Measurements from ENCODE around the gene MRPL34. TPM values are rescaled to one million over a fixed set of nuclear protein-coding genes. Genes with fewer than 3 reads are reported as not detected.

MRPL34 gene
- total and polyA plus RNA-seq, 2 donors (not counting 1 experiment from before 2014, with no cell fraction given): 27.5 to 44.8 TPM

DNA sequence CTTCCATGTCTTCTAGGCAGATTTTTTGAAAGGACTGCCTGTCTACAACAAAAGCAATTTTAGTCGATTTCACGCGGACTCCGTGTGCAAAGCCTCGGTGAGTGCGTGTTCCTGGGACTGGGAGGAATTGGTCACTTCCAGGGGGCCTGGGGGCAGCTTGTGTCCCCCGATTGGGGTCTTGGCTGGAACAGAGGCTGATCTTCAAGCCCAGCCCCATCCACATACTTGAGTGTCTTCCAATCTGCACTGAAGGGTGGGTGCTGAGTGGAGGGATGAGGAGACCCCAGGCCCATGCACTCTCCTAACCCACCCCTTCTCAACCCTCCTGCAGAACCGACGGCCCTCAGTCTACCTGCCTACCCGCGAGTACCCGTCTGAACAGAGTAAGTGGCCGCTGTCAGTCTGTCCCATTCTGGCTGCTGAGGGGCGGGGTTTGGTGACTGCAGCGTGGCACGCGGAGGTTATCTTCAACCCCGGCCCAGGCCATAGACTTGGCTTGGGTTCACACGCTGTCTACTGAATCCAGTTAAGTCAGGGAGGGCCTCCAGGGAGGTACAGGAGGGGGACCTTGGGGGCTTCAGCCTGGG, 8.4 kb downstream of the MRPL34 start:
- Histone ChIP-seq H4K20me1 (ENCODE audit: control insufficient read depth, extremely low read depth, insufficient read depth, low read length) (no peaks in the 10 kb centered on the region), H3K79me2 (ENCODE audit: control insufficient read depth, insufficient read depth, low read length) (peaks cover 38% of the 10 kb centered on the region), H3K9me3 (ENCODE audit: control insufficient read depth, insufficient read depth, low read depth, low read length) (no peaks in the 10 kb centered on the region), H3K4me3 (replicated peaks in 1 of 4; ENCODE audit: control extremely low read depth in 1 of 4, insufficient read depth in 1 of 4, low read depth in 3 of 4, low read length in 4 of 4) (no peak overlapping the region), H3K4me1 (ENCODE audit: control insufficient read depth, extremely low read depth, insufficient read depth, low read length) (peaks cover 7% of the 10 kb centered on the region), H3K27me3 (ENCODE audit: control insufficient read depth, insufficient read depth, low read length) (no peaks in the 10 kb centered on the region), H3K4me2 (ENCODE audit: extremely low read depth, insufficient read depth, low read length) (no peak overlapping the region), H3K9ac (ENCODE audit: insufficient read depth, low read length) (no peak overlapping the region), H2AFZ (ENCODE audit: low read length) (no peak overlapping the region), H3K36me3 (ENCODE audit: control insufficient read depth, insufficient read depth, low read length) (peaks cover 16% of the 10 kb centered on the region), H3K27ac (ENCODE audit: insufficient read depth, low read length) (no peak overlapping the region)
- no peak for DNase-seq (ENCODE audit: low read depth in 2 of 2)
- TF ChIP-seq, protein P1, sequence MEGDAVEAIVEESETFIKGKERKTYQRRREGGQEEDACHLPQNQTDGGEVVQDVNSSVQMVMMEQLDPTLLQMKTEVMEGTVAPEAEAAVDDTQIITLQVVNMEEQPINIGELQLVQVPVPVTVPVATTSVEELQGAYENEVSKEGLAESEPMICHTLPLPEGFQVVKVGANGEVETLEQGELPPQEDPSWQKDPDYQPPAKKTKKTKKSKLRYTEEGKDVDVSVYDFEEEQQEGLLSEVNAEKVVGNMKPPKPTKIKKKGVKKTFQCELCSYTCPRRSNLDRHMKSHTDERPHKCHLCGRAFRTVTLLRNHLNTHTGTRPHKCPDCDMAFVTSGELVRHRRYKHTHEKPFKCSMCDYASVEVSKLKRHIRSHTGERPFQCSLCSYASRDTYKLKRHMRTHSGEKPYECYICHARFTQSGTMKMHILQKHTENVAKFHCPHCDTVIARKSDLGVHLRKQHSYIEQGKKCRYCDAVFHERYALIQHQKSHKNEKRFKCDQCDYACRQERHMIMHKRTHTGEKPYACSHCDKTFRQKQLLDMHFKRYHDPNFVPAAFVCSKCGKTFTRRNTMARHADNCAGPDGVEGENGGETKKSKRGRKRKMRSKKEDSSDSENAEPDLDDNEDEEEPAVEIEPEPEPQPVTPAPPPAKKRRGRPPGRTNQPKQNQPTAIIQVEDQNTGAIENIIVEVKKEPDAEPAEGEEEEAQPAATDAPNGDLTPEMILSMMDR (conservative IDR thresholded peaks at IDR 0.05 in 1 of 2, IDR thresholded peaks at IDR 0.05 in 1 of 2; ENCODE audit: low read depth in 1 of 2, low read length in 2 of 2): no peak
- no peak for TF ChIP-seq EZH2 (IDR thresholded peaks at IDR 0.05; ENCODE audit: low read length, missing control alignments)

DNA sequence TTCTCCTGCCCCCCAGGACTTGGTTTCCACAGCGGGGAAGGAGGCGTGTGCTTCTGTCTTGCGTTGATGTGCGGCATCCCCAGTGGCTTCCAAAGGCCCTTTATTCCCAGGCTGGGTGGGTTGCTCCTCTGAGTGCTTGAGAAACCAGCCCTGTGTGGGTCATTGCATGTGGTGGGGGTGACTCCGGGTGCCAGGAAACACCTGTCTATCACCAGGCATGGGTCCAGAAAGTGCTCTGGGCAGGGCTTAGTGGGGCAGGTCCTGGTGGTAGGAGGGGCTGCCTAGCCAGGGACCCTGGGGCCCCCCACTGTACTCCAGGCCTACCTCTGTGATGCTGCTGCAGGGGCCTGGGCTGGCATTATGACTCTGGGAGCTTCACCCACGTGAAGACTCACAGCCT, 13.3 kb downstream of the MRPL34 start:
- Histone ChIP-seq H3K27me3 (ENCODE audit: control insufficient read depth, insufficient read depth, low read length) (no peaks in the 10 kb centered on the region), H3K4me3 (replicated peaks in 1 of 4; ENCODE audit: control extremely low read depth in 1 of 4, insufficient read depth in 1 of 4, low read depth in 3 of 4, low read length in 4 of 4) (no peak overlapping the region), H3K4me1 (ENCODE audit: control insufficient read depth, extremely low read depth, insufficient read depth, low read length) (no peaks in the 10 kb centered on the region), H4K20me1 (ENCODE audit: control insufficient read depth, extremely low read depth, insufficient read depth, low read length) (no peaks in the 10 kb centered on the region), H3K9ac (ENCODE audit: insufficient read depth, low read length) (no peak overlapping the region), H3K79me2 (ENCODE audit: control insufficient read depth, insufficient read depth, low read length) (no peaks in the 10 kb centered on the region), H3K36me3 (ENCODE audit: control insufficient read depth, insufficient read depth, low read length) (peaks cover 27% of the 10 kb centered on the region), H2AFZ (ENCODE audit: low read length) (no peak overlapping the region), H3K4me2 (ENCODE audit: extremely low read depth, insufficient read depth, low read length) (no peak overlapping the region), H3K9me3 (ENCODE audit: control insufficient read depth, insufficient read depth, low read depth, low read length) (no peaks in the 10 kb centered on the region), H3K27ac (ENCODE audit: insufficient read depth, low read length) (no peak overlapping the region)
- no peak for TF ChIP-seq EZH2 (IDR thresholded peaks at IDR 0.05; ENCODE audit: low read length, missing control alignments)
- TF ChIP-seq, protein P1 (conservative IDR thresholded peaks at IDR 0.05 in 1 of 2, IDR thresholded peaks at IDR 0.05 in 1 of 2; ENCODE audit: low read depth in 1 of 2, low read length in 2 of 2): no peak
- DNase-seq (ENCODE audit: low read depth in 2 of 2): no peak

DNA sequence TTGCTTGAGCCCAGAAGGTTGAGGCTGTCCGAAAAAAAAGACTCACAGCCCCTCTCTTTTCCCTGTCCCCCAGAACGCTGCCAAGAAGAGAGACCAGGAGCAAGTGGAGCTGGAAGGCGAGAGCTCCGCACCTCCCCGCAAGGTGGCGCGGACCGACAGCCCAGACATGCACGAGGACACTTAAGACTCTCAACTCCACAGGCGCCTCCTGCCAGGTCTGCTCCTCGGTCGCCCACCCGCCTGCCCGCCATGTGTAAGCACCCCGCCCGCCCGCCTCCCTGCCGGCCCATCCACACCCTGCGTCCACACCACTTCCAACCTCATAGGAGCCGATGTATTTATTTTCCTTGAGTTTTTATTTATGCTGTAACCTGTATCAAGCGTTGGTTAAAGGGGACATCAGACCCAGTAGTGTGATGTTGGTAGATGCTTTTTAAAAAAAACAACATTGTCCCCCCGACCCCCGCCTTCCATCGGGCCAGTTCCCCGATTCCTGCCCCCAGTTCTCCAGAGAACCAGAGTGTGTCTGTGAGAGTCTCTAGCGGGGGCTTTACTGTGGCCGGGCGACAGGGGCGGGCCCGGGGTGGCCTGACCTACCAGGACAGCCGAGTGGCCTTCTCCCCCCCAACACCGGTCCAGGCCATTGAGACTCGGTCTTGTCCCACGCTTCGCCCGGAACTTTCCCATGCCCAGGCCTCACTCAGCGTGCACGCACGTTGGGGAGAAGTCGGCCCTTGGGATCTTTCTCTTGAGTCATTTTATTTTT, 14.0 kb downstream of the MRPL34 start:
- H4K20me1 ChIP-seq (ENCODE audit: control insufficient read depth, extremely low read depth, insufficient read depth, low read length): no peaks in the 10 kb centered on the region
- no peak overlapping the region for H2AFZ ChIP-seq (ENCODE audit: low read length)
- no peaks in the 10 kb centered on the region for H3K9me3 ChIP-seq (ENCODE audit: control insufficient read depth, insufficient read depth, low read depth, low read length)
- no peak for DNase-seq (ENCODE audit: low read depth in 2 of 2)
- TF ChIP-seq EZH2 (IDR thresholded peaks at IDR 0.05; ENCODE audit: low read length, missing control alignments): no peak
- TF ChIP-seq, protein P1 (conservative IDR thresholded peaks at IDR 0.05 in 1 of 2, IDR thresholded peaks at IDR 0.05 in 1 of 2; ENCODE audit: low read depth in 1 of 2, low read length in 2 of 2): no peak
- no peak overlapping the region for H3K4me3 ChIP-seq (replicated peaks in 1 of 4; ENCODE audit: control extremely low read depth in 1 of 4, insufficient read depth in 1 of 4, low read depth in 3 of 4, low read length in 4 of 4)
- H3K4me1 ChIP-seq (ENCODE audit: control insufficient read depth, extremely low read depth, insufficient read depth, low read length): no peaks in the 10 kb centered on the region
- H3K27ac ChIP-seq (ENCODE audit: insufficient read depth, low read length): no peak overlapping the region
- no peak overlapping the region for H3K4me2 ChIP-seq (ENCODE audit: extremely low read depth, insufficient read depth, low read length)
- H3K27me3 ChIP-seq (ENCODE audit: control insufficient read depth, insufficient read depth, low read length): no peaks in the 10 kb centered on the region
- H3K9ac ChIP-seq (ENCODE audit: insufficient read depth, low read length): no peak overlapping the region
- no peaks in the 10 kb centered on the region for H3K79me2 ChIP-seq (ENCODE audit: control insufficient read depth, insufficient read depth, low read length)
- H3K36me3 ChIP-seq (ENCODE audit: control insufficient read depth, insufficient read depth, low read length): peaks cover 23% of the 10 kb centered on the region
